GM19463 (cell line): ENCODE data around the gene CACNA2D1.

Experiments
- ATAC-seq: cut with Tn5 transposase; IDR thresholded peaks from one replicate; pipeline ENCODE4 v1.9.1; 2021; ENCODE audit warnings: mild to moderate bottlenecking, moderate library complexity; ENCODE audit not compliant: unreplicated experiment

CACNA2D1 gene

DNA sequence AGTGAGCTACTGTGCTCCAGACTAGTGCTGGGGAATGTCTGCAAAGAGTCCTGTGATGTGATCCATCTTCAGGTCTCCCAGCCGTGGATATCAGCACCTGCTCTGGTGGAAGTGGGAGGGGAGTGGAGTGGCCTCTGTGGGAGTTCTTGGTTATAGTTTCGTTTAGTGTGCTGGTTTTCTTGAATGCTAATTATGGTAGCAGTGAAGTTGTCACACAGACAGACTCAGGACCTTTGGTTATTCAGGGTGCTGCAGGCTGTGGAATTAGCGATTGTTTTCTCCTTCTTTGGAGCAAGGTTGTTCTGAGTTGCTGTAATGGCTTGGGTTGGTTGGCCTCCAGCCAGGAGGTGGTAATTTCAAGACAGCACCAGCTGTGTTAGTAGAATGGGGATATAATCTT, 541.0 kb downstream of the CACNA2D1 start:
- no peak for ATAC-seq
